ENCODE data around the gene LTV1.
"Not testable (repeated sequence)": the region's sequence is repeated elsewhere in the genome, so short reads cannot be mapped to it uniquely, and the experiment has no call there.

The LTV1 gene

GRCh38 chr6:143842461-143842901 is 657 bp upstream of the LTV1 start:
- no peak for DNase-seq (ENCODE audit: low read depth in 2 of 2)

GRCh38 chr6:143843677-143843999 is 500 bp downstream of the LTV1 start:
- no peak for DNase-seq (ENCODE audit: low read depth in 2 of 2)

- DNase-seq (ENCODE audit: low read depth in 2 of 2), result no peak
Observed at GRCh38 chr6:143844006-143844405, 868 bp downstream of the LTV1 start.

- no peak for DNase-seq (ENCODE audit: low read depth in 2 of 2)
Observed at GRCh38 chr6:143845033-143845432, 1.9 kb downstream of the LTV1 start.

- not testable (repeated sequence) for DNase-seq (ENCODE audit: low read depth in 2 of 2)
Observed at GRCh38 chr6:143851706-143852105, 8.6 kb downstream of the LTV1 start.

- DNase-seq (ENCODE audit: low read depth in 2 of 2), result not testable (repeated sequence)
Observed at GRCh38 chr6:143855057-143855456, 11.9 kb downstream of the LTV1 start.

- not testable (repeated sequence) for DNase-seq (ENCODE audit: low read depth in 2 of 2)
Observed at GRCh38 chr6:143856762-143857161, 13.6 kb downstream of the LTV1 start.

GRCh38 chr6:143857651-143858050 is 14.5 kb downstream of the LTV1 start:
- DNase-seq (ENCODE audit: low read depth in 2 of 2), result no peak

GRCh38 chr6:143859891-143860660 is 16.9 kb downstream of the LTV1 start:
- DNase-seq (ENCODE audit: low read depth in 2 of 2), result no peak

- DNase-seq (ENCODE audit: low read depth in 2 of 2), result no peak
Observed at GRCh38 chr6:143863771-143864170, 20.6 kb downstream of the LTV1 start.

- DNase-seq (ENCODE audit: low read depth in 2 of 2), result no peak
Observed at GRCh38 chr6:143864234-143864633, 21.1 kb downstream of the LTV1 start, which contains the start of gene ZC2HC1B. TSS of gene ZC2HC1B (plus strand) at chr6:143864474. CDS start at chr6:143864540, 66 bp downstream.

GRCh38 chr6:143867236-143867635 is 24.1 kb downstream of the LTV1 start:
- DNase-seq (ENCODE audit: low read depth in 2 of 2), result no peak

- not testable (repeated sequence) for DNase-seq (ENCODE audit: low read depth in 2 of 2)
Observed at GRCh38 chr6:143868808-143869207, 25.7 kb downstream of the LTV1 start.

GRCh38 chr6:143871202-143871730 is 28.1 kb downstream of the LTV1 start:
- DNase-seq (ENCODE audit: low read depth in 2 of 2), result not testable (repeated sequence)

GRCh38 chr6:143872201-143872600 is 29.1 kb downstream of the LTV1 start:
- DNase-seq (ENCODE audit: low read depth in 2 of 2), result no peak

- not testable (repeated sequence) for DNase-seq (ENCODE audit: low read depth in 2 of 2)
Observed at GRCh38 chr6:143873600-143873999, 30.5 kb downstream of the LTV1 start.

- DNase-seq (ENCODE audit: low read depth in 2 of 2), result not testable (repeated sequence)
Observed at GRCh38 chr6:143874503-143874902, 31.4 kb downstream of the LTV1 start.

- DNase-seq (ENCODE audit: low read depth in 2 of 2), result no peak
Observed at GRCh38 chr6:143877584-143878271, 34.6 kb downstream of the LTV1 start.

- DNase-seq (ENCODE audit: low read depth in 2 of 2), result no peak
Observed at GRCh38 chr6:143878272-143878760, 35.2 kb downstream of the LTV1 start.

GRCh38 chr6:143880412-143880811 is 37.3 kb downstream of the LTV1 start:
- no peak for DNase-seq (ENCODE audit: low read depth in 2 of 2)

GRCh38 chr6:143882401-143882930 is 39.3 kb downstream of the LTV1 start:
- DNase-seq (ENCODE audit: low read depth in 2 of 2), result no peak

GRCh38 chr6:143884216-143884900 is 41.2 kb downstream of the LTV1 start:
- no peak for DNase-seq (ENCODE audit: low read depth in 2 of 2)
